22Rv1 (cell line): Measurements from ENCODE around the gene LRMDA.

Experiments used
- H3K27ac ChIP-seq: fragments of 450-650 bp; 2 replicates; pipeline ENCODE4 v1.5.1; 2017
- CTCF ChIP-seq: fragments of 450-650 bp; IDR thresholded peaks from 2 replicates; pipeline ENCODE4 v1.5.1; 2017; ENCODE audit warnings: mild to moderate bottlenecking
- ZFX ChIP-seq: fragments of 450-650 bp; IDR thresholded peaks from 2 replicates; pipeline ENCODE4 v1.6.1; 2017; ENCODE audit warnings: antibody characterized with exemption, borderline replicate concordance

LRMDA gene

GRCh38 chr10:75399461-75400162, 31.8 kb upstream of the LRMDA start:
- TF ChIP-seq CTCF, result no peak
- TF ChIP-seq ZFX, result no peak
- peak overlapping the region; percentile 100 for H3K27ac ChIP-seq

- H3K27ac ChIP-seq, result peak overlapping the region; percentile 100
- no peak for TF ChIP-seq ZFX
- no peak for TF ChIP-seq CTCF
Observed at GRCh38 chr10:75400163-75400770, 31.2 kb upstream of the LRMDA start.

- TF ChIP-seq ZFX, result no peak
- no peak for TF ChIP-seq CTCF
- H3K27ac ChIP-seq, result peak overlapping the region; percentile 100
Observed at GRCh38 chr10:75400771-75401568, 30.5 kb upstream of the LRMDA start.

GRCh38 chr10:75401569-75402485, 29.6 kb upstream of the LRMDA start, which contains the start of gene ZNF503:
ZNF503 (minus strand) TSS chr10:75401764; CDS start chr10:75401419, 345 bp downstream.
- H3K27ac ChIP-seq, result peak within 1 kb of the TSS; percentile 100
- TF ChIP-seq ZFX, result no peak
- TF ChIP-seq CTCF, result no peak

- H3K27ac ChIP-seq, result peak overlapping the region; percentile 100
- no peak for TF ChIP-seq CTCF
- no peak for TF ChIP-seq ZFX
Observed at GRCh38 chr10:75402486-75403143, 28.8 kb upstream of the LRMDA start.
